A549 (cell line): Measurements from ENCODE around the gene TAOK3.

Experiments
- CEBPB ChIP-seq, 2 experiments: fragments of >200 bp in 1 of 2; sonication (Bioruptor Twin) in 1 of 2; formaldehyde crosslinking in 1 of 2; IDR thresholded peaks; 2 replicates each; pipeline ENCODE4 v1.6.1; 2012 to 2016
- ESRRA ChIP-seq: fragments of 150-350 bp; IDR thresholded peaks from 2 replicates; pipeline ENCODE4 v1.6.1; 2014; ENCODE audit warnings: mild to moderate bottlenecking, low read length, borderline replicate concordance
- KDM5A ChIP-seq: fragments of 200-600 bp; sonication (generic); IDR thresholded peaks from 2 replicates; pipeline ENCODE4 v1.6.1; 2016; ENCODE audit warnings: antibody characterized with exemption, mild to moderate bottlenecking
- NPAS2 ChIP-seq: fragments of 250-450 bp; sonication (Bioruptor Pico); IDR thresholded peaks from 2 replicates; pipeline ENCODE4 v1.8.0; 2022; ENCODE audit warnings: mild to moderate bottlenecking, moderate library complexity, borderline replicate concordance
- TF ChIP-seq, protein P1 (sequence below): fragments of 200-600 bp; sonication (generic); IDR thresholded peaks from 2 replicates; pipeline ENCODE4 v1.6.1; 2016; ENCODE audit warnings: antibody characterized with exemption, mild to moderate bottlenecking, moderate library complexity
- TF ChIP-seq, protein P2 (sequence below): fragments of >200 bp; sonication (Bioruptor Twin); formaldehyde crosslinking; IDR thresholded peaks from 3 replicates; pipeline ENCODE4 v1.5.1; 2016
- TF ChIP-seq, protein P3 (sequence below): fragments of 450-650 bp; IDR thresholded peaks from 2 replicates; pipeline ENCODE4 v1.6.1; 2014; ENCODE audit warnings: antibody characterized with exemption

DNA sequence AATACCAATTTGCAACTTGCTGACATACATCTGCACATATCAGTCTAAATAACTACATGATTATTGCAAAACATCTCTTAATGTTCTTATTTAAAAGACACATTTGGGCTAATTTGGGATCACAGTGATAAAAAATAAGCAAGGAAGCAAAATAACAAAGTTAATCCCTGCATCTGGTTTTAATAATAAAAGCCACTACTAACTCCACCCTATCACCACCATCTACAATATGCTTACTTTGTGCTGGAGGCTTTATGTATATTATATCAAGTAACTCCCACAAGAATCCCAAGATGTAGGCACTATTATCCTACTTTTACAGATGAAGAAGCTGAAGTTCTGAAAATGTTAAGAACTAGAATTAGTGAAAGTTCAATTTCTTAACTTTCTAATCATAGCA is 45.7 kb downstream of the TAOK3 start:
- TF ChIP-seq, protein P1, sequence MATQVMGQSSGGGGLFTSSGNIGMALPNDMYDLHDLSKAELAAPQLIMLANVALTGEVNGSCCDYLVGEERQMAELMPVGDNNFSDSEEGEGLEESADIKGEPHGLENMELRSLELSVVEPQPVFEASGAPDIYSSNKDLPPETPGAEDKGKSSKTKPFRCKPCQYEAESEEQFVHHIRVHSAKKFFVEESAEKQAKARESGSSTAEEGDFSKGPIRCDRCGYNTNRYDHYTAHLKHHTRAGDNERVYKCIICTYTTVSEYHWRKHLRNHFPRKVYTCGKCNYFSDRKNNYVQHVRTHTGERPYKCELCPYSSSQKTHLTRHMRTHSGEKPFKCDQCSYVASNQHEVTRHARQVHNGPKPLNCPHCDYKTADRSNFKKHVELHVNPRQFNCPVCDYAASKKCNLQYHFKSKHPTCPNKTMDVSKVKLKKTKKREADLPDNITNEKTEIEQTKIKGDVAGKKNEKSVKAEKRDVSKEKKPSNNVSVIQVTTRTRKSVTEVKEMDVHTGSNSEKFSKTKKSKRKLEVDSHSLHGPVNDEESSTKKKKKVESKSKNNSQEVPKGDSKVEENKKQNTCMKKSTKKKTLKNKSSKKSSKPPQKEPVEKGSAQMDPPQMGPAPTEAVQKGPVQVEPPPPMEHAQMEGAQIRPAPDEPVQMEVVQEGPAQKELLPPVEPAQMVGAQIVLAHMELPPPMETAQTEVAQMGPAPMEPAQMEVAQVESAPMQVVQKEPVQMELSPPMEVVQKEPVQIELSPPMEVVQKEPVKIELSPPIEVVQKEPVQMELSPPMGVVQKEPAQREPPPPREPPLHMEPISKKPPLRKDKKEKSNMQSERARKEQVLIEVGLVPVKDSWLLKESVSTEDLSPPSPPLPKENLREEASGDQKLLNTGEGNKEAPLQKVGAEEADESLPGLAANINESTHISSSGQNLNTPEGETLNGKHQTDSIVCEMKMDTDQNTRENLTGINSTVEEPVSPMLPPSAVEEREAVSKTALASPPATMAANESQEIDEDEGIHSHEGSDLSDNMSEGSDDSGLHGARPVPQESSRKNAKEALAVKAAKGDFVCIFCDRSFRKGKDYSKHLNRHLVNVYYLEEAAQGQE = no peak
- TF ChIP-seq NPAS2 (CRISPR knock-in tag) (no peak), CEBPB (IDR thresholded peaks at IDR 0.05) (no peak), ESRRA (no peak), KDM5A (no peak)
- TF ChIP-seq, protein P2, sequence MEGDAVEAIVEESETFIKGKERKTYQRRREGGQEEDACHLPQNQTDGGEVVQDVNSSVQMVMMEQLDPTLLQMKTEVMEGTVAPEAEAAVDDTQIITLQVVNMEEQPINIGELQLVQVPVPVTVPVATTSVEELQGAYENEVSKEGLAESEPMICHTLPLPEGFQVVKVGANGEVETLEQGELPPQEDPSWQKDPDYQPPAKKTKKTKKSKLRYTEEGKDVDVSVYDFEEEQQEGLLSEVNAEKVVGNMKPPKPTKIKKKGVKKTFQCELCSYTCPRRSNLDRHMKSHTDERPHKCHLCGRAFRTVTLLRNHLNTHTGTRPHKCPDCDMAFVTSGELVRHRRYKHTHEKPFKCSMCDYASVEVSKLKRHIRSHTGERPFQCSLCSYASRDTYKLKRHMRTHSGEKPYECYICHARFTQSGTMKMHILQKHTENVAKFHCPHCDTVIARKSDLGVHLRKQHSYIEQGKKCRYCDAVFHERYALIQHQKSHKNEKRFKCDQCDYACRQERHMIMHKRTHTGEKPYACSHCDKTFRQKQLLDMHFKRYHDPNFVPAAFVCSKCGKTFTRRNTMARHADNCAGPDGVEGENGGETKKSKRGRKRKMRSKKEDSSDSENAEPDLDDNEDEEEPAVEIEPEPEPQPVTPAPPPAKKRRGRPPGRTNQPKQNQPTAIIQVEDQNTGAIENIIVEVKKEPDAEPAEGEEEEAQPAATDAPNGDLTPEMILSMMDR = no peak
- TF ChIP-seq, protein P3, sequence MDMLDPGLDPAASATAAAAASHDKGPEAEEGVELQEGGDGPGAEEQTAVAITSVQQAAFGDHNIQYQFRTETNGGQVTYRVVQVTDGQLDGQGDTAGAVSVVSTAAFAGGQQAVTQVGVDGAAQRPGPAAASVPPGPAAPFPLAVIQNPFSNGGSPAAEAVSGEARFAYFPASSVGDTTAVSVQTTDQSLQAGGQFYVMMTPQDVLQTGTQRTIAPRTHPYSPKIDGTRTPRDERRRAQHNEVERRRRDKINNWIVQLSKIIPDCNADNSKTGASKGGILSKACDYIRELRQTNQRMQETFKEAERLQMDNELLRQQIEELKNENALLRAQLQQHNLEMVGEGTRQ = no peak
